GM12872 (cell line): ENCODE results near the gene THBS4.

Experiments
- TF ChIP-seq, protein P1 (sequence below): IDR thresholded peaks from 3 replicates; pipeline ENCODE4 v1.5.1; 2011; ENCODE audit warnings: low read depth, mild to moderate bottlenecking, low read length, moderate library complexity; ENCODE audit not compliant: insufficient read depth

Gene THBS4

GRCh38 chr5:80034962-80035821 is at the start of gene THBS4:
THBS4 (plus strand) TSS chr5:80035348; CDS start chr5:80035538, 190 bp downstream.
- TF ChIP-seq, protein P1, sequence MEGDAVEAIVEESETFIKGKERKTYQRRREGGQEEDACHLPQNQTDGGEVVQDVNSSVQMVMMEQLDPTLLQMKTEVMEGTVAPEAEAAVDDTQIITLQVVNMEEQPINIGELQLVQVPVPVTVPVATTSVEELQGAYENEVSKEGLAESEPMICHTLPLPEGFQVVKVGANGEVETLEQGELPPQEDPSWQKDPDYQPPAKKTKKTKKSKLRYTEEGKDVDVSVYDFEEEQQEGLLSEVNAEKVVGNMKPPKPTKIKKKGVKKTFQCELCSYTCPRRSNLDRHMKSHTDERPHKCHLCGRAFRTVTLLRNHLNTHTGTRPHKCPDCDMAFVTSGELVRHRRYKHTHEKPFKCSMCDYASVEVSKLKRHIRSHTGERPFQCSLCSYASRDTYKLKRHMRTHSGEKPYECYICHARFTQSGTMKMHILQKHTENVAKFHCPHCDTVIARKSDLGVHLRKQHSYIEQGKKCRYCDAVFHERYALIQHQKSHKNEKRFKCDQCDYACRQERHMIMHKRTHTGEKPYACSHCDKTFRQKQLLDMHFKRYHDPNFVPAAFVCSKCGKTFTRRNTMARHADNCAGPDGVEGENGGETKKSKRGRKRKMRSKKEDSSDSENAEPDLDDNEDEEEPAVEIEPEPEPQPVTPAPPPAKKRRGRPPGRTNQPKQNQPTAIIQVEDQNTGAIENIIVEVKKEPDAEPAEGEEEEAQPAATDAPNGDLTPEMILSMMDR = no peak

DNA sequence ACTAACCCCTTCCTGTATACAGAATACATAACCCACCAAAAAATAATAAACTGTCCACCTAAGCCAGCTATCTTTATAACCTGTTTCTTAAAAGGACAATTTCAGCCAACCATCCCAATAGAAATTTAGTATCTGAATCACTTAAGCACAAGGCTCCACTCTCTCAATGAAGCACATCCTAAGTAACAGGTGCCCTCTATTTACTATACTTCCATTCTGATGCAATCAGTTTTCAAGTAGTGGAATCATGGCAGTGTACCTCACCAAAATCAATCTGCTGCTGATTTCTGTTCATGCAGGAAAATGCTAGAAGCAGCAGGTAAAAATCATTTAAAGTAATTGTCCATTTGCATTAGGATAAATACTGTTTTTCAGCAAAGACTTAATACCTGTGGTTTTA is 48.9 kb upstream of the THBS4 start:
- TF ChIP-seq, protein P1 = no peak

- TF ChIP-seq, protein P1 = no peak
Measured at GRCh38 chr5:79990205-79990597, 44.9 kb upstream of the THBS4 start.

GRCh38 chr5:79990598-79991507 is 44.3 kb upstream of the THBS4 start, which contains the start of gene MTX3:
MTX3 (minus strand) TSS chr5:79991262; CDS start chr5:79991238, 24 bp downstream.
- TF ChIP-seq, protein P1 = no peak

DNA sequence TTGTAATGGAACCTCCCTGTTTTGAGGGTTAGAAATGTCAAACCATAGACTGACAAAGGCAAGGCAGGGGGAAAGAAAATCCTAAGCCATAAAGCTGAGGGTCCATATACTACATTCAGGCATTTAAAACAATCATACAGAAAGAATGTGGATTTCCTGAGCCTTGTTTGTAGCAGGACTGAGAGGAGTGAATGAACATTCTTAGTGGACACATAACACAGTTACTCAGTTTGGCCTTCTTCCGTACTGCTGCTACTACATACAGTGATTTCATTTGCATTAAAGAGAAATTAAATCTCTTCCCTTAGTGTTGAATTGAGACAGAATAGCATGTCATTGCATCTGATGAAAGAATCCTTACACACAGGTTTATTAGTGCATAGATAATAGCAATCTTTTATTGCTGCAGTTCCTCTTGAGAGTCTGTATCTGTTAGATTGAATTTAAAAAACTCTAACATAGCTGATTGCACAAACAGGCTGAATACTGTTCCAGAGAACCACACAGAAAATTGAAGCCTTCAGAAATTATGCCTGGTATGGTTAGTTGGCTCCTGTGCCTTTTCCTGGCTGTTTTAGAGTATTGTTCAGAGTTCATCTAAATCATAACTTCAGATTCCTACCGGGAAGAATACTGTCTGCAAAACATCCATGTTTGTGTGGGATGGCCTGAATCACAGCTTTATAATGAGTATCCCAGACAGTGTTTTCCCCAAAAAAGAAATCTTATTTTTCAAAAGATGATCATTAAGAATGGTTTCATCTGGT is 42.1 kb upstream of the THBS4 start:
- TF ChIP-seq, protein P1 = no peak

GRCh38 chr5:79999722-80000121 is 35.4 kb upstream of the THBS4 start:
- TF ChIP-seq, protein P1 = no peak
